Glutamatergic neuron (in vitro differentiated cells): ENCODE measurements around the gene PLEKHA6. TPM values are rescaled to one million over a fixed set of nuclear protein-coding genes. Genes with fewer than 3 reads are reported as not detected.

Experiments used
- DNase-seq: peaks from one replicate; pipeline ENCODE4 v3.0.0; 2022
- H3K27ac Mint-ChIP-seq: one replicate; pipeline ENCODE4 v1.8.0; 2020; ENCODE audit warnings: mild to moderate bottlenecking, mixed read lengths, inconsistent platforms; ENCODE audit not compliant: unreplicated experiment
- H3K27me3 Mint-ChIP-seq: one replicate; pipeline ENCODE4 v1.8.0; 2020; ENCODE audit warnings: mild to moderate bottlenecking, moderate library complexity, mixed read lengths, inconsistent platforms; ENCODE audit not compliant: unreplicated experiment
- H3K36me3 Mint-ChIP-seq: one replicate; pipeline ENCODE4 v1.8.0; 2020; ENCODE audit warnings: mild to moderate bottlenecking, mixed read lengths, inconsistent platforms; ENCODE audit not compliant: unreplicated experiment
- H3K4me1 Mint-ChIP-seq: one replicate; pipeline ENCODE4 v1.8.0; 2020; ENCODE audit warnings: mild to moderate bottlenecking, low read depth, mixed read lengths, inconsistent platforms; ENCODE audit not compliant: unreplicated experiment
- H3K4me3 Mint-ChIP-seq: one replicate; pipeline ENCODE4 v1.8.0; 2020; ENCODE audit warnings: mild to moderate bottlenecking, mixed read lengths, inconsistent platforms; ENCODE audit not compliant: unreplicated experiment
- H3K9me3 Mint-ChIP-seq: one replicate; pipeline ENCODE4 v1.8.0; 2020; ENCODE audit warnings: mild to moderate bottlenecking, moderate library complexity, mixed read lengths, inconsistent platforms; ENCODE audit not compliant: unreplicated experiment
- CTCF ChIP-seq: fragments of 200-600 bp; sonication (generic); IDR thresholded peaks from one replicate; pipeline ENCODE4 v1.5.0; 2021; ENCODE audit not compliant: partially characterized antibody, unreplicated experiment
- total RNA-seq: library from RNA; stranded (reverse); fragmentation: NEBNext Ultra II Directional; extraction: Animal tissue kit (Norgen Biotek cat#: 25700); gene quantifications from one replicate; pipeline ENCODE4 v1.2.1, GENCODE V29; 2021; ENCODE audit not compliant: unreplicated experiment

The PLEKHA6 gene
- total RNA-seq, 1 donor from 2014 or later: 72.7 TPM

- Mint-ChIP-seq H3K4me3 (no peak overlapping the region), H3K9me3 (peaks cover 3% of the 10 kb centered on the region), H3K4me1 (peaks cover 6% of the 10 kb centered on the region), H3K27me3 (no peaks in the 10 kb centered on the region), H3K36me3 (no peaks in the 10 kb centered on the region), H3K27ac (no peak overlapping the region)
- no peak for TF ChIP-seq CTCF
- DNase-seq: no peak
Observed at GRCh38 chr1:204400882-204401510, 41.3 kb upstream of the PLEKHA6 start.

GRCh38 chr1:204398197-204399125 is 38.7 kb upstream of the PLEKHA6 start:
- peak; percentile 55 for DNase-seq

GRCh38 chr1:204396015-204396583 is 36.4 kb upstream of the PLEKHA6 start:
- Mint-ChIP-seq H3K36me3 (no peaks in the 10 kb centered on the region), H3K4me3 (no peak overlapping the region), H3K27ac (no peak overlapping the region), H3K9me3 (peaks cover 3% of the 10 kb centered on the region), H3K4me1 (peaks cover 5% of the 10 kb centered on the region), H3K27me3 (no peaks in the 10 kb centered on the region)
- DNase-seq: no peak
- no peak for TF ChIP-seq CTCF

More at GRCh38 chr1:204398197-204399125, 38.7 kb upstream of the PLEKHA6 start:
- no peaks in the 10 kb centered on the region for H3K27me3 Mint-ChIP-seq
- H3K36me3 Mint-ChIP-seq: no peaks in the 10 kb centered on the region
- H3K4me3 Mint-ChIP-seq: no peak overlapping the region
- H3K27ac Mint-ChIP-seq: no peak overlapping the region
- peaks cover 3% of the 10 kb centered on the region for H3K9me3 Mint-ChIP-seq
- TF ChIP-seq CTCF: peak; percentile 78
- H3K4me1 Mint-ChIP-seq: peaks cover 5% of the 10 kb centered on the region

- TF ChIP-seq CTCF: no peak
- H3K4me3 Mint-ChIP-seq: no peak overlapping the region
- H3K27ac Mint-ChIP-seq: no peak overlapping the region
- no peak for DNase-seq
- no peaks in the 10 kb centered on the region for H3K9me3 Mint-ChIP-seq
- H3K4me1 Mint-ChIP-seq: no peaks in the 10 kb centered on the region
- no peaks in the 10 kb centered on the region for H3K27me3 Mint-ChIP-seq
- H3K36me3 Mint-ChIP-seq: no peaks in the 10 kb centered on the region
Observed at GRCh38 chr1:204391629-204392028, 31.9 kb upstream of the PLEKHA6 start.
